Stimulated activated CD4-positive, alpha-beta T cell treated with anti-CD3 and anti-CD28 coated beads, TNF-alpha, amount 100 ng/mL, for 1 hour (primary cell): Measurements from ENCODE around the gene DRG1.
"Not testable (repeated sequence)": the region's sequence is repeated elsewhere in the genome, so short reads cannot be mapped to it uniquely, and the experiment has no call there.

ENCODE experiments used
- DNase-seq, 3 donors: peaks; one replicate each; pipeline ENCODE4 v3.0.0-alpha.2; 2020; ENCODE audit warnings: low read depth in 3 of 3, low spot score in 1 of 3

DRG1 gene

DNA sequence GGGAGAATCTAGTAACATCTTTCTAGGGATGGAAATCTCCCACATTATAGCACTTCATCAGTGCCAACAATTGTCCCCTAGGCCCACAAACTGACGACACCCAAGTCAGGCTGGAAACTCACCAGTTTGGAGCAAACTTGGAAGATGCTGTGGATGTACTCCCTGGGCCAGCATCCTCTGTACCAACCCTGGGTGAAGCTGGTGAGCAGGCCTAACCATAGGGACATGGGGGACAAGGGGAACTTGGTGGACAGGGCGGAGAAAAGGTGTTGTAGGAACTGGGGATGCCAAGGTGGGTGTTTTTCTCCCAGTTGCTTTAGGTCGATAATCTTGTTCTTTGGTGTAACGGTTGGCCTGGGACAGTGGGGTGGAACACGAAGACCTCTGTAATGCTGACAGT is 42.2 kb downstream of the DRG1 start:
- no peak for DNase-seq

DNA sequence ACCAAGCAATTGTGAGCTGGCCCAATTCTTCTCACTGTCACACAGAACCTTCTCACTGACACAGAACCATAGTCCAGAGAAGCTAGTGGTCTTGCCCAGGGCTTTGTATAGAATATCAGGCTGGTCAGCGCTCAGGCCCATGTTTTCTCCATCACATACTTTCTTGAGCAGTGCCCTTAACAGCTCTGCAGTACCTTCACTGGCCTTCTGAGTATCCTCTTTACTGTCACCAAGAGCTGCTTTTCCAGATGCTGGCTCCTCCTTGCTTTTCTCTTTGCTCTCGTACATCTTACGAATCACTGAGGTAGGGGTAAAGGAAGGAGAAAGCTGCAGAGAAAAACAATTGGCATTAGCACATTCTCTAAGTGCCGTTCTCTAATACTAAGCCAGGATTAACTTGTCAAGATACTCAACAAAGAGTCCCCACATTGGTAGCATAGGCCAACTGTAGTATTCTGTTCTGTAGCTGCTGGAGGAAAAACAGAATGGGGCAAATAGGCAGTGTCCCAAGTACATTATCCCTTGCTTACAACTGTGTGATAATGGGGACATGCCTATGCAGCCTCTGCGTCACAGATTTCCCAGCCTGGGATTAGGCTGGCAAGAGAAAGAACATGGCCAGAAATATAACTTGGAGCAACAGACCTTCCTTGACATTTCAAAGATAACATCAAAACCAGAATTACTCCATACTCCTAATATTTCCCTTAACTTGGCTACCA is 43.5 kb downstream of the DRG1 start:
- no peak for DNase-seq

DNA sequence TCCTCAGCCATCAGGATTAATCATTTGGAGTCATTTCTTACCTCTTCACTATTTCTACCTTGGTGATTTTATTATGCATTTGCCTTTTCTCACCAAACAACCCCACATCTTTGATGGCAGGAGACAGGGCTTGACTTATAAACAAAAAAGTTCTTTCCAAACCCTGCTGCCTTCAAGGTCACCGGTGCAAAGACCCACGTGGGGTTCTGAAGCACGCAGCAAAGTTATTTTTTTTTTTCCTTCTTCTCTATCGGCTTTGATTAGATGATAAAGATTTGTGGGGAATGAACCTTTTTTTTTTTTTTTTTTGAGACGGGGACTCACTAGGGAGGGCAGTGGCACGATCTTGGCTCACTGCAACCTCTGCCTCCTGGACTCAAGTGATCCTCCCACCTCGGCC is 44.1 kb downstream of the DRG1 start:
- no peak for DNase-seq

- no peak for DNase-seq
These were observed 46.2 kb downstream of the DRG1 start for GRCh38 chr22:31445642-31446041.

- no peak for DNase-seq
These were observed 46.8 kb downstream of the DRG1 start for GRCh38 chr22:31446208-31446607.

GRCh38 chr22:31446767-31447166 is 47.4 kb downstream of the DRG1 start:
- DNase-seq: no peak

GRCh38 chr22:31447337-31447736 is 47.9 kb downstream of the DRG1 start:
- DNase-seq: no peak

DNA sequence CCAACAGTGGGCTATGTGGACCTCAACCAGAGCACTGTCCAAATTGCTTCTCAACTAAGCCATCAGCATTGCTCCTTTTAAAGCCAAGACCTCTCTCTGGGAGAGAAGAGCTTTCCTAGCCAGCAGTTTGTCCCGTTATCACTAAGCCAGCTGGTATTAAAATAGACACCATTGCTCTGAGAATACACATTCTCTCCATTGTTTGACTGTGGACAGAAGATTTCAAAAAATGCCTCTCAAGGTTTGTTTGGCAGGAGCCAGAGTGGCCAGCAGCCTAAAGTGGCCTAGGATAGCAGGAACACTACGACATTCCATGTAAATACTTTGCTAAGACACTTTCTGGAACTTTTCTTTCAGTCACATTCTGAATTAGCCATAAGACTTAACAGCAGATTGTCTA is 49.0 kb downstream of the DRG1 start:
- DNase-seq: no peak

DNA sequence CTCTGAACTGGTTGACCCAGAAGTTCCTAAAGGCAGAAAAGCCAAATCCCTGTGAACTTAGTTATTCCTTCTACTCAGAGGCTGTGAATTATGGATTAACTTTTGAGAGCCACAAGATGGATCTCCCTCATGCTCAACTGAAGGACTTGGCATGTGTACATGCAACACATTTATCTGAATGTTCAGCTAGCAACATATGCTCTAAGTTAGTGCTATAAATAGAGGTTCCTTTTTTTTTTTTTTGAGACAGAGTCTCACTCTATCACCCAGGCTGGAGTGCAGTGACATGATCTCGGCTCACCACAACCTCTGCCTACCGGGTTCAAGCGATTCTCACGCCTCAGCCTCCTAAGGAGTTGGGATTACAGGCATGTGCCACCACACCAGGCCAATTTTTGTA is 50.1 kb downstream of the DRG1 start:
- DNase-seq: no peak

DNA sequence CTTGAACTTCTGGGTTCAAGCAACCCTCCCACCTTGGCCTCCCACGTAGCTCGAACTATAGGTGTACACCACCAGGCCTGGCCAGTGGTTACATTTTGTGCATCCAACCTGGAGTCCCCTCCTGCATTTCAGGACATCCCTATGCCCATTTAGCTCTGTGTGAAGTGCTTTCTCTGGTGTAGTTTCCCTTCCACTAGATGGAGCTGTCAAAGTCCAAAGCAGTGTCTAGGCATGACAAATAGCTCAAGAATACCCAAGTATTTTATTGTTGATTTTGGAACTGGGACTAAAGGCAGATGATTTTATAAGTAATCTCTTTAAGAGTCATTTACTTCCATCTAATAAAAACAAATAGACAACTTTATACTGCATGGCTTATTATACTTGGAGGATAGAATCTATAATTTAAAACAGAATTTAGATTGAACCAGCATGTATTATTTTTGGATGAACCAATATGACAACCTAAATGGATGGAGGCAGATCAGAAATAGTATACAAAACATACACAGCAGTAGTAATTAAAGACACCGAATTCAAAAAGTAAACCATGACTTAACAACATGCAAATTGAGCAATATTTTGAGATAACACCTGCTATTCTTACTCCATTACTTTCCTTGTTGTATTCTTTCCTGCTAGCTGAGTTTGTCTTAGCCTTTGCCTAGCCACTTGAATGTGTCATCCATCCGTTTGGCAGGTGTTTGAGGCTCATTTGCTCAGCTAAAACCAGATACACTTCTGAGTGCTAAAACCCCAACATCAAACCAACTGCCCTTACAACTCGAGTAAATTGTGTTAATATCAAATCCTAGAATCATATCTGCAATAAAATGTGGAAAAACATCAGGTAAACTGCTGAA is 52.5 kb downstream of the DRG1 start:
- DNase-seq: no peak

DNA sequence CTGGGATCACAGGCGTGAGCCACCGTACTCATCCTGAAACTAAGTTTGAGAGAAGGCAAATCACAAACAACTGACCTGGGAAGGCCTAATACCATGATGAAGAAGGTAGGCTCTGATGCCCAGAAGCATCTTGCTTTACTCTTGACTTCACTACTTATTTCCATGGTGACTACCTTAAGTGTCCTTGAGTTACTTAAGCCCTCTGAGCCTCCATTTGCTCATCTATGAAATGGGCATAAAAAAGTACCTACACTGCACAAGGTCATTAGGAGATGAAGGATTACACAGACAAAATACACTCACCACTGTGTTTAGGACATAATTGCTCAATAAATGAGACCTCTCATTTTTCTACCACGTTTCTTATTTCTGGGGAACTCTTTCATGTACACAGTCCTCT is 62.3 kb downstream of the DRG1 start:
- DNase-seq: no peak

GRCh38 chr22:31465307-31465706 is 65.9 kb downstream of the DRG1 start:
- no peak for DNase-seq

GRCh38 chr22:31474743-31475142 is 75.3 kb downstream of the DRG1 start:
- no peak for DNase-seq

DNA sequence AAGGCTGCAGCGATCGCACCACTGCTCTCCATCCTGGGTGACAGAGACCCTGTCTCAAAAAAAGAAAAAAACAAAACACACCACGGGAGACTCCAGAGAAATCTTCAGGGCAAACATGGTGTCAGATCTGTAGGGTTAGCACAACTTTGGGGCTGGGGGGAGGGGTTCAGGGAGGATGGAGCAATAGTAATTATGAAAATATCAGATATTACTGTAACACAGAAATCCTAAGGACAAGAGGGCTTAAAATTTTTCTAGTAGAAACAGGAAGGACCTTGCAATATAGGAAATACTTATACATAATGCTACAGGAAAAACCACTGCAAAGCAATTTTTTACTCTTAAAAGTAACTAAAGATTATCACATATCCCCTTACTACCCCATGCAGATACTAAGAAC is 76.4 kb downstream of the DRG1 start:
- DNase-seq: no peak

GRCh38 chr22:31477329-31477728 is 77.9 kb downstream of the DRG1 start:
- no peak for DNase-seq

- no peak for DNase-seq
These were observed 81.7 kb downstream of the DRG1 start for GRCh38 chr22:31481129-31481528.

DNA sequence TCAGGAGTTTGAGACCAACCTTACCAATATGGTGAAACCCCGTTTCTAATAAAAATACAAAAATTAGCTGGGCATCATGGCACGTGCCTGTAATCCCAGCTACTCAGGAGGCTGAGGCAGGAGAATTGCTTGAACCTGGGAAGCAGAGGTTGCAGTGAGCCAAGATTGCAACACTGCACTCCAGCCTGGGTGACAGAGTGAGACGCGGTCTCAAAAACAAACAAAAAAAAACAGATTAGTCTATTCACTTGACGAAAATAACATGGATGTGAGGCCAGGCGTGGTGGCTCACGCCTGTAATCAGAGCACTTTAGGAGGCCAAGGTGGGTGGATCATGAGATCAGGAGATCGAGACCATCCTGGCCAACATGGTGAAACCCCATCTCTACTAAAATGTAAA is 83.1 kb downstream of the DRG1 start:
- not testable (repeated sequence) for DNase-seq
